HUES48 (cell line): ENCODE data around the gene SLAMF6.
"Not testable (repeated sequence)": the region's sequence is repeated elsewhere in the genome, so short reads cannot be mapped to it uniquely, and the experiment has no call there.

Experiments used
- H3K27ac ChIP-seq: one replicate; pipeline ENCODE4 v1.7.0; 2013; ENCODE audit warnings: low read depth, low read length, inconsistent platforms
- H3K27me3 ChIP-seq: 2 replicates; pipeline ENCODE4 v1.6.1; 2013; ENCODE audit warnings: mild to moderate bottlenecking, low read length; ENCODE audit not compliant: control insufficient read depth, insufficient read depth
- H3K36me3 ChIP-seq: 2 replicates; pipeline ENCODE4 v1.6.1; 2013; ENCODE audit warnings: low read length; ENCODE audit not compliant: control insufficient read depth, insufficient read depth
- H3K4me1 ChIP-seq: 2 replicates; pipeline ENCODE4 v1.6.1; 2013; ENCODE audit warnings: mild to moderate bottlenecking, low read length; ENCODE audit not compliant: control insufficient read depth, insufficient read depth
- H3K4me3 ChIP-seq: 2 replicates; pipeline ENCODE4 v1.5.1; 2013; ENCODE audit warnings: mild to moderate bottlenecking, low read depth, low read length
- H3K9ac ChIP-seq: 2 replicates; pipeline ENCODE4 v1.6.1; 2013; ENCODE audit warnings: mild to moderate bottlenecking, low read depth, low read length, moderate library complexity
- H3K9me3 ChIP-seq: 2 replicates; pipeline ENCODE4 v1.6.1; 2013; ENCODE audit warnings: low read length; ENCODE audit not compliant: control insufficient read depth, insufficient read depth

The SLAMF6 gene

GRCh38 chr1:160529401-160529952, 6.4 kb upstream of the SLAMF6 start:
- peaks cover 14% of the 10 kb centered on the region for H3K9me3 ChIP-seq
- H3K36me3 ChIP-seq, H3K27me3 ChIP-seq, H3K4me3 ChIP-seq, H3K9ac ChIP-seq, H3K27ac ChIP-seq, H3K4me1 ChIP-seq: not testable (repeated sequence)

GRCh38 chr1:160523789-160524188, 734 bp upstream of the SLAMF6 start:
- peaks cover 29% of the 10 kb centered on the region for H3K4me1 ChIP-seq
- not testable (repeated sequence) for H3K27ac ChIP-seq, H3K36me3 ChIP-seq, H3K9ac ChIP-seq, H3K4me3 ChIP-seq, H3K27me3 ChIP-seq, H3K9me3 ChIP-seq

GRCh38 chr1:160522136-160522535, 919 bp downstream of the SLAMF6 start:
- Histone ChIP-seq H3K4me3 (no peak overlapping the region), H3K27me3 (no peaks in the 10 kb centered on the region), H3K27ac (no peak overlapping the region), H3K9me3 (no peaks in the 10 kb centered on the region), H3K9ac (no peak overlapping the region), H3K36me3 (no peaks in the 10 kb centered on the region), H3K4me1 (peaks cover 29% of the 10 kb centered on the region)

- Histone ChIP-seq H3K4me1 (peaks cover 29% of the 10 kb centered on the region), H3K9me3 (no peaks in the 10 kb centered on the region), H3K27ac (no peak overlapping the region), H3K4me3 (no peak overlapping the region), H3K9ac (no peak overlapping the region), H3K36me3 (no peaks in the 10 kb centered on the region), H3K27me3 (no peaks in the 10 kb centered on the region)
These were observed 1.5 kb downstream of the SLAMF6 start for GRCh38 chr1:160521554-160521953.

- Histone ChIP-seq H3K4me1 (peaks cover 29% of the 10 kb centered on the region), H3K9me3 (no peaks in the 10 kb centered on the region), H3K36me3 (no peaks in the 10 kb centered on the region), H3K9ac (no peak overlapping the region), H3K27me3 (no peaks in the 10 kb centered on the region), H3K27ac (no peak overlapping the region), H3K4me3 (no peak overlapping the region)
These were observed 2.1 kb downstream of the SLAMF6 start for GRCh38 chr1:160520999-160521398.

GRCh38 chr1:160520582-160520981, 2.5 kb downstream of the SLAMF6 start:
- Histone ChIP-seq H3K27me3 (no peaks in the 10 kb centered on the region), H3K9ac (no peak overlapping the region), H3K36me3 (no peaks in the 10 kb centered on the region), H3K9me3 (no peaks in the 10 kb centered on the region), H3K4me3 (peak overlapping the region; percentile 13; the same call in 1 of the 2 replicates), H3K4me1 (peaks cover 29% of the 10 kb centered on the region), H3K27ac (peak overlapping the region; percentile 49)

GRCh38 chr1:160519642-160520435, 3.2 kb downstream of the SLAMF6 start:
- Histone ChIP-seq H3K4me3 (peak overlapping the region; percentile 13; the same call in 1 of the 2 replicates), H3K9me3 (no peaks in the 10 kb centered on the region), H3K27me3 (no peaks in the 10 kb centered on the region), H3K27ac (peak overlapping the region; percentile 49), H3K4me1 (peaks cover 29% of the 10 kb centered on the region), H3K9ac (peak overlapping the region; percentile 27; the same call in 1 of the 2 replicates), H3K36me3 (no peaks in the 10 kb centered on the region)

GRCh38 chr1:160517519-160517918, 5.5 kb downstream of the SLAMF6 start:
- H3K27ac ChIP-seq, H3K4me3 ChIP-seq, H3K9ac ChIP-seq, H3K9me3 ChIP-seq, H3K36me3 ChIP-seq, H3K27me3 ChIP-seq: not testable (repeated sequence)
- peaks cover 29% of the 10 kb centered on the region for H3K4me1 ChIP-seq

GRCh38 chr1:160515908-160516307, 7.1 kb downstream of the SLAMF6 start:
- not testable (repeated sequence) for H3K9ac ChIP-seq, H3K4me3 ChIP-seq, H3K36me3 ChIP-seq, H3K27me3 ChIP-seq, H3K9me3 ChIP-seq, H3K27ac ChIP-seq
- H3K4me1 ChIP-seq, result peaks cover 17% of the 10 kb centered on the region

GRCh38 chr1:160504651-160505050, 18.4 kb downstream of the SLAMF6 start:
- Histone ChIP-seq H3K4me3 (no peak overlapping the region), H3K36me3 (no peaks in the 10 kb centered on the region), H3K27ac (no peak overlapping the region), H3K9ac (no peak overlapping the region), H3K27me3 (no peaks in the 10 kb centered on the region), H3K9me3 (no peaks in the 10 kb centered on the region), H3K4me1 (no peaks in the 10 kb centered on the region)

GRCh38 chr1:160503087-160503486, 20.0 kb downstream of the SLAMF6 start:
- peaks cover 3% of the 10 kb centered on the region; the same call in 1 of the 2 replicates for H3K9me3 ChIP-seq
- H3K36me3 ChIP-seq, result no peaks in the 10 kb centered on the region
- H3K9ac ChIP-seq, result no peak overlapping the region
- no peaks in the 10 kb centered on the region for H3K27me3 ChIP-seq
- no peaks in the 10 kb centered on the region for H3K4me1 ChIP-seq
- H3K4me3 ChIP-seq, result no peak overlapping the region
- H3K27ac ChIP-seq, result no peak overlapping the region
